NCI-H1694 (cell line): ENCODE results near the gene CDH23.

ENCODE experiments used
- DNase-seq: peaks from one replicate; lab custom pipeline; 2025; lab: John Stamatoyannopoulos, UW

Gene CDH23

DNA sequence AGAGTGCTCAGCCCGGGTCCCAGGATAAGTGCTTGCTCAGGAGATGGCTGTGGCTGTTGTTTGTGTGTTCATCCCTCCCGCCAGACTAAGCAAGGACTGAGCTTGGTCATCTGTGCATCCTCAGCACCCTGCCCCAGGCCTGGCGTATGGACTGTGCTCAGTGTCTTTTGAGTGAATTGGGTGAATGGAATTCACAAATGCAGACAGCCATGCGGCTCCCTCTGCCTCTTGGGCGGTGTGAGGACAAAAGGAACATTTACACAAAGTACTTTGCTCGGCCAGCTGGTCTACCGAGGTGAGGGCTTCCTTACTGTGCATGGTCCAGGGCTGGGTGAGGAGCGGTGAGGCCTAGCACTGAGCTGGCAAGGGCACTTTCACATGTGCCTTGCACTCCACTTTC lies 120.2 kb downstream of the CDH23 start:
- DNase-seq = no peak

- peak; percentile 72 for DNase-seq
Observed at GRCh38 chr10:71517298-71518169, 120.8 kb downstream of the CDH23 start.

DNA sequence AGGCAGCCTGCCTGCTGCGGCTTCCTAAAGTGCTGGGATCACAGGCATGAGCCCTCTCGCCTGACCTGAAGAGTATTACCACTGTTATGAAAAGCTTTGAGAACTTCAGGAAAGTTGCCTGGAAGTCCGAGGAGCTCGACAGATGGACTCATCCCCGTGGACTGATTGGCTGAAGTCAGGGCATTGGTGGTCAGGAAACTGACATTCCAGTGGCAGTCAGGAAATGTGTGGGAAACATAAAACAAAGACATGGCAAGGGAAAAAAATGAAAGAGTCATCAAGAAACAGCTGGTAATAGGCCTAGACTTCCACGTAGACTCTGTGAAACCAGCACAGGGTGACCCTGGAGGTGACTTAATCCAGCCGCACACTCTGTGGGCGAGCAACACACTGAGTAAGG lies 123.3 kb downstream of the CDH23 start:
- no peak for DNase-seq

DNA sequence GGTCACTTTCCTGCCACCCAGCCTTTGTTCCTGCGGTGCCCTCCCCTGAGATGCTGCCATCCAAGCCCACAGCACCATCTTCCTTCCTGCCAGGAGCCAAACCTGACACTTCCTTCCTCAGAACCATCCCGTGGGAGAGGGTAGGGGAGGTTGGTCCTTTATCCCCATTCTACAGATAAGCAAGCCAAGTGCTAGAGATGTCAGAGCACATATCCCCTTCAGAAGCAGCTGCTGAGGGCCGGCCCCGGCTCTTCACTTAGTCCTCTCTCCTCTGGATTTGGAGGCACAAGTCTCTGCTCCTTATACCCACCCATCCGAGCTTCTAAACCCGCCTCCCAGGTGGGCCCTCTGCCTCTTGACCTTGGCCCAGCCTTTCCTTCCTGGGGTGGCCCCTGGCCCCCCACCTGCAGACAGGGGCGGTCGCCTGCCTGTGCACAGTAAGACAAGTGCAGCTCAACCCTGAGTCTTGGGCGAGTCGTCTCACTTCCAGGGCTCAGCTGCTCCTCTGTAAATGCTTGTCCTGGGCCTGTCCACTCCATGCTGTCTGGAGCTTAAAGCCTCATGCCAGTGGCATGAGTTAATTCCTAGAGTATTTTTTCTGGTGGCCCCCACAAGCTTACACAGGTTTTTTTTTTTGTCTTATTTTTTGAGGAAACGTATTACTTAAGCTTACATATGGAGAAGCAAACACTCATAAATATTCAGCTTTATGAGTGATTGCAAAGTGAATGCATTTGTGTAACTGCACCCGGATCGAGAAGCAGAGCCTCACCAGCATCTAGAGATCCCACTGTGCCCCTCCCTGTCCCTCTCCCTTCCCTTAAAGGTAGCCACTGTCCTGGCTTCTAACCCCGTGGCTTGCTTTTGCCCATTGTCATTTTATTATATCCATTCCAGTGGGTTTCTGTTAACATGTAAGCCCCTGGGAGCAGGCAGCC lies 125.1 kb downstream of the CDH23 start:
- DNase-seq = no peak

GRCh38 chr10:71522442-71523144 lies 125.9 kb downstream of the CDH23 start:
- no peak for DNase-seq

DNA sequence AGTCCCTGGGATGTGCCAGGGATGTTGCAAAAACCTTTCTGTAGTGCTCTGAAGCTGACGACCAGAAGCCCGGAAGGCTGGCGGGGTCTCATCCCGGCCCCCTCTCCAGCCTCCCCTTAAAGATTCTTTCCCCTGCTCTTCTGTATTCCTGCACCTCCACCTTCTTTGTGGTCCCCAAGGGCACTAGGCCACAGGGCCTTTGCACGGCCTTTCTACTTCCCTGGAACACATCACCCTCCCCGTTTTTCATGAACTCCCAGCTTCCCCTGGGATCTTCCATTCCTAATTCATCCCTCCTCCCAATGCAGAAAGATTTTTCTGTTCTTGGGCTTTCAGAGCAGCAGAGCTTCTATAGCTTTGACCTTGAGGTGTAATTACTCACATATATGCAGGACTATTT lies 127.0 kb downstream of the CDH23 start:
- no peak for DNase-seq

GRCh38 chr10:71525092-71525491 lies 128.4 kb downstream of the CDH23 start:
- no peak for DNase-seq

DNA sequence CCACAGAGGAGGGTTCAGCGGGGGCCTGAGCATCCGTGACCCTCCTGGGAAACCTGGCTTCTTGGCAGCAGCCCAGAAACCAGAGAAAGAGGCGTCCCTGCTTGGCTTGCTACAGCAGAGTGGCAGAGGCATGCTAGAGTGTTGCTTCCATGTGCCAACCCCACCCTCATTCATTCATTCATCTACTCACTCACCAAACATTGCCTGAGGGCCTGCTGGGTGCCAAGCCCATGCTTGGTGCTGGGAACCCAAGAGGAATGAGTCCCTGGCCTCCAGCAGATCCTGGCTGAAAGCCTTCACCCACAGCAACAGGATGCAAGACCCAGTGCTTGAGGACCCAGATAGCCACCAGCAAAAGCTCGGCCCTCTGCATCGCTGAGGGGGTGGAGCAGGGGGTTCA lies 129.0 kb downstream of the CDH23 start:
- no peak for DNase-seq

GRCh38 chr10:71526653-71527052 lies 129.9 kb downstream of the CDH23 start:
- no peak for DNase-seq

DNA sequence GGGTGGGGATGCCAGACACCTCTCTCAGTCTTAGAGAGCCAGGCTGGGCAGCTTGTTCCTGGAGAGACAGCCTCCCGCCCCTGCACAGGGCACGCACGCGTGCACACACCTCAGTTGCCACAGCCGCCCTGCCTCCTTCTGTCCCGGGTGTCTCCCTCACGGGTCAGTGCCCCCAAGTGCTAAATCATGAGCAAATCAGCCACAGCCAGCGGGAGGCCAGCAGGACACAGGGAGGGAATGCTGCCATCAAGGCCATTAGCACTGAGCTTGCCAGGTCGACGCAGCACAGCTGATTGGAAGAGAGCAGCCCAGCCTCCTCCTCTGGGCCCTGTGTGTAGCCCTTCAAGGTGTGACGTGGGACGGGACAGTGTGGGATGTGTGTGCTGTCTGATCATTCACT lies 130.4 kb downstream of the CDH23 start:
- no peak for DNase-seq

DNA sequence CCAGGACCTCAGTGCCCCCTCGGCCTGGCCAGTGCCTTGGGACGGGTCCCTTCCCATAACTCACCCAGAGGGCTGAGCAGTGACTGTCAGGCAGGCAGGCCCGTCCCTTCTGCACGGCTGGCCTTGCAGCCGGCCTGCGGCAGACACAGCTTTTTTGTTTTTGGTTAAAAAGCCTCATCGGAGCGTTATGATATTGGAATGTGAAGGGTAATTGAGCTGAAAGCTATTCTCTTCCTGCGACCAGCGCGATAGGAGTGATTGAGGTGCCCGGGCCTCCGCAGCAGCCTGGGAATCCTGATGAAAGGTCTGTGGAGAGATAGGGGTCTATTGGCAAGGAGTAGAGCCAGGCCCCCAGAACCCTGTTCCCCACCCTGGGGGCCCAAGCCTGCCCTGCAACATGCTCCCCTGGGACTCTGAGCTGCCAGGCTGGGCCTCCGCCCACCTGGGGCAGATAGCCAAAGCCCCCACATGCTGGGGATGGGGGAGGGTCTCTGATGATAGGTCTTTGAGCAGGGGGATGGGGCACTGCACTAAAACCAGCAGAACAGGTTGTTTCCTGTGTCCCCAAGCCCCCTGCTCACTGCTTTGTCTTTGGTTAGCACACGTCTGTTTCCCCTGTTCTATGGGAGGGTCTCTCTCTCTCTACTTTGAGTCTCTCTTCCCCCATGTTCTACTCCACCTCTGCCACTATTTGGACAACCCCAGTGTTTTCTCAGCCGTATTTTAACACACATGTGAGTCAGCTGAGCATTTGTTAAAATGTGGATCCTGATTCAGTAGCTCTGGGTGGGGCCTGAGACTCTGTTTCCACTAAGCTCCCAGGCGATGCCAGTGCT lies 131.9 kb downstream of the CDH23 start:
- DNase-seq = peak; percentile 37

DNA sequence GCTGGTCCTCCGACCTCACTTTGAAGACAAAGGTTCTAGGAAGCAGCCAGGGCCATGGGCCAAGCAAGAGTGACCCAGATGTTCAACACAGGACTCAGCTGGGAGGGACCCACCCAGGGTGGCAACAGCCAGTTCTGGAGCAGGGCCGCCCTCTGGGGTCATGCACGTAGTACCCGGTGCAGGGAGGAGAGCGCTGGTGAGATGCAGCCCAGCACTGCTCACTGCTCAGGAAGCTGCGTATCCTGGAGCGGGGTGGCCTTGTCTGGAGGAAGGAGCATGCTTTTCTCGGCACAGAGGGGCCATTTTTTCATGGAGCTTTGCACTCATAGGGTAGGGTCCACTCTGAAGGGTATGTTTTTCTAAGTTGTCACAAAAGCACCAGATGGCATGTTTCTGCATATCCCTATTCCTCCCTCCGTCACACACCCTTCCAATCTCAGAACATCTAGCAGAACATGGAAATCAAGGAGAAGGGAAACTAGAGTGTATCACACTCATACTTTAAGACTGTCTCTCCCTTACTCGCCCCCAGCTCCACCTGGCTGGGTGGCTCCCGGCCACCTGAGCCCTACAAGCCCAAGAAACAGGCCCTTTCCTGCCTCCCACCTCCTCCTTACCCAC lies 132.6 kb downstream of the CDH23 start:
- no peak for DNase-seq

- no peak for DNase-seq
Observed at GRCh38 chr10:71530781-71531180, 134.1 kb downstream of the CDH23 start.

- peak; percentile 45 for DNase-seq
Observed at GRCh38 chr10:71531485-71532446, 135.0 kb downstream of the CDH23 start.

DNA sequence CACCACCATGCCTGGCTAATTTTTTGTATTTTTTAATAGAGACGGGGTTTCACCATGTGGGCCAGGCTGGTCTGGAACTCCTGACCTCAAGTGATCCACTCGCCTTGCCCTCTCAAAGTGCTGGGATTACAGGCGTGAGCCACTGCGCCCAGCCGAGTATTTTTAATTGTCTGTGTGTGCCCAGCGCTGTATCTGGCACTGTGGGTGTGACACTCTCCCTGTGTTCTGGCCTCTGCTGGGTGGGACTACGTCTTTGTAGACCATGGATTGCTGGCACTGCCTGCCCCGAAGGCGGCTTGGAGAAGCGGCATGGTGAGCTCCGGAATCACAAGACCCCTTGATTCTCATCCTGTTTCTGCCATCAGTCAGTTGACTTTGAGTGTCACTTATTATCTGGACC lies 136.2 kb downstream of the CDH23 start:
- DNase-seq = no peak

- DNase-seq = no peak
Observed at GRCh38 chr10:71533936-71534335, 137.2 kb downstream of the CDH23 start.

DNA sequence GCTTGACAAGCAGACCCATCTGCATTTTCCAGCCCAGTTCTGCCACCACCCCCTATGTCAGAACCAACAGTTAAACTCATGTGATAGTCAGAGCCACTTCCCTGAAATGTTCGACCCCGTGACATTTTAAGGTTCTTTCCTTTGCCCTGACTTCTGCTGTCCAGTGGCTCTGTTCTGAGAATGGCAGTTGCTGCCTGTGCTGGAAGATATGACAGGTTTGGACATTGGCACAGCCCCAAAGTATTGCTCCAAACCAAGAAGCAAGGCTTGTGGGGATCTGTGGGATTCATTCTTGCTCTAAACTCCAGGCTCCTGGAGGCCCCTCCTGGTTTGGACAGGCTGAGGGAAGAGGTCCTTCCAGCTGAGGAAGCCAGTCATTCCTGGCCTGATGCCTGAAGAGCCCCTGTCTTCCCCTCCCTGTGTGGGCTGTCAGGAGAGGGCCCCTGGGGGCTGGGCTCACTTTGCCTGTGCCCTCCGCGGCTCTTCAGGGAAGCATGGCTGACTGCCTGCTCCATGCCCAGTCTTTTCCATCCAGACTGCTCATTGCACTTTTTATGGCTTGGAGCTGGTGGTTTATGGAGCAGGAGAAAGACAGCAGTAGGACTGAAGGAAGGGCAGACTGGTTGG lies 138.0 kb downstream of the CDH23 start:
- no peak for DNase-seq

DNA sequence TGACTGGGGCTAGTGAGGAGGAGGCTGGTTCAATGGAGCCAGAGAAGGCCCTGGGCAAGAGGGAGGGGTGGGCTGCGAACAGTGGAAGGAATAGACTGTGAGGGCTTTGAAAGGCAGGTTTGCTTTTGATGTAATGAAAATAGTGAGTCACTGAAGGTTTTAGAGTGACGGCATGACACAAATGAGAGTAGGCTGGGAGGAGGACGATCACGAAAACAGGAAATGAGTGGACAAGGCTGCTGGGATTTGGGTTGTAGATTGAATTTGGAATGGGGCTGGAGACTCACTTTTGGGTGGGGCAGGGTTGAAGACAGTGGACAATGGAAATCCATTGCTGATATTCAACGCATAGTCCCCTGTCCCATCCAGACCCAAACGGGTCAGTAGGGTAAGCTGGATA lies 139.6 kb downstream of the CDH23 start:
- no peak for DNase-seq

GRCh38 chr10:71537125-71537524 lies 140.4 kb downstream of the CDH23 start:
- no peak for DNase-seq
